ENCODE measurements around the gene C8G.

The C8G gene

DNA sequence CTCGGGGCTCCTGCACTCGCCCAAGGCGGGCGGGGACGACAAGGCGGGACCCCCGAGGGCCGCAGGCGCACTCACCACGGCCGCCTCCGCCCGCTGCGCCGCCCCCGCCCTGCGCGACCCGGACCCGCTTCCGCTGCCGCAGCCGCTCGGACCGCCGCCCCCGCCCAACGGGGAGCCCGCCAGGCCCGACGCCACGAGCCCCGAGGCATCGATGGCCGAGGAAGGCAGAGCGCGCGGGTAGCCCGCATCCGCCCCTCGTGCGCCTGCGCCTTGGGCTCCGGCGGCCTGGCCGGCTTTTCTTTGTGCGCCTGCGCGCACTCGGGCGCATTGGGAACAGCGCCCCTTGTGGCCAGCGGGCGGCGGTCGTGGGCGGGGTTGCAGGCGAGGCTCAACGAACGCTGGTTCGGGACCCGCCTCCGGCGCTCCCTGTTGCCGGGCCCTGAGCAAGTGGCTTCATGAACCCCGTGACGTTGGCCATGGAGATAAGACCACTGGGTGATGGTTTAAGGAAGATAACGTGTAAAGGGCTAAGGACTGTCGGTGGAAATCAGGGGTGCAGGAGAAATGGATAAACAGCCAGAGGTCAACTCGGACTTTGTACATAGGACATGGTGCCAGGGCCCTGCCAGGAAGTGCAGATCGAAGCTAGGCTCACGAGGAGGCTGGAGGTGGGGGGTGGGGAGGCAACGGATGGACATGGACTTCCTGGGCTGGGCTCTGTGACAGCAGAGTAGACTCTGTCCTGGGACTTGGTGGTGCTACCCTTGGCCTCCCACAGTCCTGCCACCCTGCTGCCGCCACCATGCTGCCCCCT lies at the start of gene C8G, which contains the start of gene FBXW5:
C8G (plus strand) TSS at position 725 of the 814 bp plus-strand sequence; CDS start at position 803, 78 bp downstream.
FBXW5 (minus strand) TSS at position 220 of the 814 bp plus-strand sequence. CDS start 655 bp downstream, outside the sequence.
- DNase-seq: peak; percentile 89

DNA sequence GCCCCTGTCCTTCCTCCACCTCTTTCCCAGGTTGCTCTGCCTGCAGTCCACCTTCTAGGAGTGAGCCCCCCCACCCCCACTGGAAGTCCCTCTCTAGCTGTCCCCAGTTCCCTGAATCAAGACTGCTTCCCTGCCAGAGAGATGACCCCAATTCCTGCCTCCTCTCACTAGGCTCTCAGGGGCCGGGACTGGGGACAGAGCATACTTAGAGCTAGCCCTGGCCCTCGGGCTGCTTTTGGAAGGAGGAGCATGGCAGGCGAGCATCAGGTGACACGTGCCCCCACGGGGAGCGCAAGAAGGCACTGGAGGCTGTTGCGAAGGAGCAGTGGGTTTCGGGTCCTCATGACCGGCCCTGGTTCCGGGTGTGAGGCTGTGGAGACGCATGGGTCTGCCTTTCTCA lies 49.0 kb upstream of the C8G start:
- no peak for DNase-seq

DNA sequence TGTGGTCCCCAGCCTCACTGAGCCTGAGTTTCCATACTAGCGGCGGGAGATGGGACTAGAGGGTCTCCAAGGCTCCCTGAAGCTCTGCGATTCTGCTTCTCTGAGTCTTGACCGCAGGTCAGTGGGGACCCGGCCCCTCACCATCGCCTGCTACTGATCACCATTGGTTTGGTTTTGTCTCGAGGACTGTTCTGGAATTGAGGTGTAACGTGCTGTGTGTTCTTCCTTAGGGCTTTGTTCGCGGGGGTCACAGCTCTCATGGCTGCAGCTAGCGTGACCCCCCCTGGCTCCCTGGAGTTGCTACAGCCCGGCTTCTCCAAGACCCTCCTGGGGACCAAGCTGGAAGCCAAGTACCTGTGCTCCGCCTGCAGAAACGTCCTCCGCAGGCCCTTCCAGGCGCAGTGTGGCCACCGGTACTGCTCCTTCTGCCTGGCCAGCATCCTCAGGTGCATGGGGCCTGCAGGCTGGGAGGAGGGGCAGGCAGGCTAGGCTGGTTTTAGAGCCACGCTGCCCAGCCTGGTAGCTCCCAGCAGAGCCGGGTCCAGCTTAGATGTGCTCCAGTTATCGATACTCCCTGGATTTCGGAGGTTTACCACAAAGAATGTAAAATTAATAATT lies 46.5 kb upstream of the C8G start:
- no peak for DNase-seq

DNA sequence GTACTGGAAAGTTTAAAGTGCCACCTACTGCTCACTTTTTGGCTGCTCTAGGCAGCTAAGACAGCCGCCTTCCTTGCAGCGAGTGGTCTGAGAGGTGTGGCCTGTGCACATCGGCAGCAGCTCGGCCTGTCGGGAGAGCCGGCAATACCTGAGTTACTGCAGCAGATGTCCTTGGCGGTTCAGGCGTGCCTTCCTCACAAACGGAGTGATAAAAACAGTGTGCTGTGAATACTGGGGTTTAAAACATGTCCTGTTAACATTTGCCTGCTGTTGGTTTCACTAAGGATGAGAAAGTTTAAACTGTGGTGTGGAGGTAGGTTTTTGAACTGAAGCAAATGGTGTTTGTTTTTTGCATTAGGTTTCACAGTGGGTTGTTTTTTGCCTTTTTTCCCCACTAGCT lies 45.8 kb upstream of the C8G start:
- no peak for DNase-seq

DNA sequence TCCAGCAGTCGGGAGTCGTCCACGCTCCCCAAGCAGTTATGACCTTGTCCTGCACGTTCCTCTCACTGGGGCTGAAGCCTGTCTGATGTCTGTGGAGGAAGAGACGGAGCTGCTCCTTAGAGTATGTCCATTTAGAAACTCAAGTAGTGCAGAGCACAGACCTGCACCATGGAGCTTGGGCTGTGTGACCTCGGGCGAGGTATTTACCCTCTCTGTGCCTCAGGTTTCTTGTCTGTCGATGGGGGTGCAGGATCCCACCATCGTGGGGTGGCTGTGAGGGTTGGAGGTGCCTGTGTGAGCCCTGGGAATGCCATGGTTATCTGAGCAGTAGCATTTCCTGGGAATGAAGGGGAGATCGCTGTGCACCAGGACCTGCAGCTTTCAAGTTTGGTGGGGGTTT lies 44.5 kb upstream of the C8G start:
- no peak for DNase-seq

DNA sequence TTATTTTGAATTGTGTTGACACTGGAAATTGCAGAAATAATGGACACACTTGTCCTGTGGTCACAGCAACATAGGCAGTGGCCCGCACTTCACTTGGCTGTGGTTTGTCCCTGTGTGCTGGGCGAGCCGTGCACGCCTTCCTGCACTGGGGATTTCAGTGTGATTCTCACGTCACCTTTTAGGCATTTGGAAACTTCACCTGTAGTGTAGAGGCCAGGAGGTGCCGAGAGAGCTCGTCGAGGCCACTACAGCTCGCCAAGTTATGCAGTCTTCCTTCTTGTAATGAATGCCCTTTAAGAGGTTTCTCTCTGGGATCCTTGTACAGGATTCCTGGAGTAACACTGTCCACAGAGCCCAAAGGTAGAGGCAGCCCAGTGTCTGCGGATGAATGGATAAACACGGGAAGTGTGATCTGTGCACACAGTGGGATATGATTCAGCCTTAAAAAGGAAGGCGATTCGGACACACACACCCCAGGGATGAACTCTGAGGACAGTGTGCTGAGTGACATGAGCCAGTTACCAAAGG lies 44.0 kb upstream of the C8G start:
- no peak for DNase-seq

DNA sequence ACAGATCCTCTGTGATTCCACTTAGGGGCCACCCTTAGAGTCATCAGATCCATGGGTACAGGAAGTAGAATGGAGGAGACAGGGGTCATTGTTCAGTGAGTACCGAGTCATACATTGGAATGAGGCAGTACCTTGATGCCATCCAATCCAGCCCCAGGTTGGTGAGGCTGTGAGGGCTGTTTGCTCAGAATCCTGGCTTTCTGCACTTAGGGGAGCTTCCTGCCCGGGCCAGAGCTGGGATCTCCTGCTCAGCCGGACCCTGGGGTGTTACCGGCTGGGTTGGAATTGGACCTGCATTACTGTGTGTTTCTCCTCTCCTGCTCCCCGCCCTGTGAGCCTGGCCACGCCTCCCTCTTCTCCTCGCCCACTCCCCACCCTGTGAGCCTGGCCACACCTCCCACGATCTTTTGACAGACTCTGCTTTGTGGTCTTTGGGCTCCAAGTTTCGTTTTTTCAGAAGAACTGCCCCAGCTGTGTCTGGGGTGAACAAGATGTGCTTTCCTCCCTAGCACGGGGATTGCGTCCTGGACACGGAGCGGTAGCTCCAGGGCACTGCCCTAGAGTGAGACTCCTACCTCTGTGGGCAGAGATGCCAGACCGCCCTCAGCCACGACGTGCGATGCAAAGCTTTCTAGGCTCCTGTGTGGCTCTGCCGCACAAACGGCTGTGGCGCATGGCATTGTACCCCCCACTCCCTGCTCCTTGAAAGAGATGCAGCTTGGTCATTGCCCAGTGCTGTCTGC lies 43.4 kb upstream of the C8G start:
- DNase-seq: no peak

DNA sequence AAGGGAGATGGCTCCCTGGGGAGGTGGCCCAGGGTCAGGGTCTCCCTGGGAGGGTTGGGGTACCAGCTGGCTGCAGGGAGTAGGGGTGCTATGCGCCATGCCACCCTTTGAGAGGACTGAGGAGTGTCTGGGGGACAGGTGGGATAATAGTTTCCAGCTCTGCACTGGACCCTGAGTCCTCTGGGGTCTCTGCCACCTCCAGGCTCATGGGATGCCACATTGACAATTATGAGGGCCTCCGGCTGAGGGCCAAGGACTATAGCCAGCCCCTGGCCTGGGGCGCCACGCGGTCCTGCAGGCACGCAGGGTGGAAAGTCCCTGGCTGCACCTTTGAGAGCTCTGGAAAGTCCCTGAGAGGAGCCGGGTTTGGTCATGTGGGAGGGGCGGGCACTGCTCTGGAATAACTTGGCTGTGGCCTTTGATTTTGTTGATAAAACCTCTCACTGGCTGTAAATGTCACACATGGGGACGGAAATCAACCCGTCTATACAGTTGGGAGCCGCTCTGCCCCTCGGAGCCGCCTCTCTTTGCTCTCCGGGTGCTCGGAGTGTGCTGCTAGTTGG lies 42.7 kb upstream of the C8G start:
- DNase-seq: no peak

DNA sequence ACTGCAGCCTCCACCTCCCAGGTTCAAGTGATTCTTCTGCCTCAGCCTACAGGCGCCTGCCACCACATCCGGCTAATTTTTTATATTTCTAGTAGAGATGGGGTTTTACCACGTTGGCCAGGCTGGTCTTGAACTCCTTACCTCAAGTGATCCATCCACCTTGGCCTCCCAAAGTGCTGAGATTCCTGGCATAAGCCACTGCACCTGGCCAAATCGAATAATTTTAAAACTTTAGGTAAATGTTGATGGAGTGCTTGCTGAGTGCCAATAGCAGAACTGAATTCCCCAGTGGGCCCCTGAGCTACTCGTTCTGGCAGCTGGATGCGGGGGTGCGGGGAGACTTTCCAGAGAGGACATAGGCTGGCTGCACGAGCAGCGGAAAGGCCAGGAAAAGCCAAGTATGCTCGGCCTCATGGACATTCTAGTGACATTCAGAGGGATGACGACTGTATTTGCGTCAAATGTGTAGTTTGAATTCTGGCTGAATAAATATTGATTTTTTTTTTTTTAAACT lies 41.9 kb upstream of the C8G start:
- no peak for DNase-seq

DNA sequence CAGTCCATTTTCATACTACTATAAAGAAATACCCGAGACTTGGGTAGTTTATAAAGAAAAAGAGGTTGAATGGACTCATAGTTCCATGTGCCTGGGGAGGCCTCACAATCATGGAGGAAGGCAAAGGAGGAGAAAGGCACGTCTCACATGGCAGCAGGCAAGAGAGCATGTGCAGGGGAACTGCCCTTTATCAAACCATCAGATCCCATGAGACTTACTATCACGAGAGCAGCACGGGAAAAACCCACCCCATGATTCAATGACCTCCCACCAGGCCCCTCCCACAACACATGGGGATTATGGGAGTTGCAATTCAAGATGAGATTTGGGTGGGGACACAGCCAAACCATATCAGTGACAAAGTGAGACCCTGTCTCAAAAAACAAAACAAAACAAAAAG lies 38.8 kb upstream of the C8G start:
- DNase-seq: no peak

DNA sequence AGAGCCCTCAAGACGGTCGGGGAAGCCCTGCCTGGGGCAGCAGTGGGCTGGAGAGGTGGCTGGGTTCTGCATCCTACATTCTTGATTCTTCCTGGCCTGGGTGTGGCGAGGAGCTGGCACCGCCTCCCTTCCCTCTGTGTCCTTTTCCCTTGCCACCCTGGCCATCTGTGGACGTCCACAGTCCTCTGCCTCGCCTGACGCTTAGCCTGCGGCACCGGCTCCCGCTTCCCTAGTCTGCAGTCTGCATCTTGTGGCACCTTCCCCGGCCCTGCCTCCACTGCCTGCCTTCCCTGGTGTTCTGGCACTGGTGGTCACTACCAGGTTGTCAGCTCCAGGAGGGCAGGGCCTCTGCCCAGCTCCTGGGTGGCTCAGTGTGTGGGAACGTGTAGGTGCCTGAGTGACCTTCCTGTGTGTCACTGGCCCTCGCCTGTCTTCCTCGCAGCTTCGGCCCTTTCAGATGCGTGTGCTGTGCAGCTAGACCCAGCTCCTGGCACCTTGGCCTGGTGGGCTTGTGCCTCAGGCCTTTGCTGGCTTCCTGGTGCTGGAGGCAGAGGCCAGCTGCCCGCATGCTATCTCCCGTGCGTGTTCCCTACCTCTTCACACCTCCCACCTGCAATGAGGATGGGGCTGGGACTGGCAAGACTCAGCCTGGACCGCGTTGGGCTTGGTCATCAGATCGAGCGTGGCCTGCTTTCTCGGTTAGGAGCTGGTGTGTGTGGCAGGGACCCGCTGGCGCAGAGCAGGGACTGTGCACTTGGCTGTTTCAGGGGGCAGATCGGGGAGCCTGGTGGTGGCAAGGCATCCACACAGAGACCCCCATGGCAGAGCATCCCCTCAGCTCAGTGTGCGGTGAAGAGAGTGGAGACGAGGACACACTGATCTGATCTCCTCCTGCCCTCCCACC lies 37.8 kb upstream of the C8G start:
- DNase-seq: no peak

DNA sequence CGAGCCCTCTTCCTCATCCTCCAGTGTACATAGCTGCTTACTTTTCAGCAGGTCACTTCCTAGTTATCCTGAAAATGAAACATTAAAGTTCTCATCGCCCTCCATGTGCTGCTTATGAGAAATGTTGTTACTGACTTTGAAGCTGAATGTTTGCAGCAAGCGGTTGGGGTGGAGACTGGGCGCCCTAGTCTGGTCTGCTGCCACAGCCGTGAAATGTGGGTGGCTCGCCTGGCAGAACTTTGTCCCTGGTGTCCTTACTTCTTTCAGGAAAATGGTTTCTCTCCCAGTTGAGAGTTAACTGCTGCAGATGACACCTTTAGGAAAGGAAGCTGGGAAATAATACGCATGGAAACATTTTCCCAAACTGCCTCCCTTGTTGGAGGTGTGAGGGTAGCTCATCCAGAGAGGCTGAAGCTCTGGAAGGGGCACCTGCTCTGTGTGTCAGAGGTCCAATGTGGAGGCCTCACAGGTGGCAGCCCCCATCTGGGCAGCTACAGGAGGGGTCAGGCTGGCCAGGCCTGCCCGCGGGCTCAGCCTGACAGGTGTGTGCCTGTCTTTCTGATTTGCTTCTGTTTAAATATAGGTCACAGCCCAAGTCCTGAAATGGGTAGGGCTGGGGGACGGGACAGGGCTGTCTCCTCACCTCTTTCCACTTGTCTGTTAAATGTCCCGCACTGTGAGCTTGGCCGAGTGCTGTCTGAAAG lies 34.7 kb upstream of the C8G start:
- no peak for DNase-seq

DNA sequence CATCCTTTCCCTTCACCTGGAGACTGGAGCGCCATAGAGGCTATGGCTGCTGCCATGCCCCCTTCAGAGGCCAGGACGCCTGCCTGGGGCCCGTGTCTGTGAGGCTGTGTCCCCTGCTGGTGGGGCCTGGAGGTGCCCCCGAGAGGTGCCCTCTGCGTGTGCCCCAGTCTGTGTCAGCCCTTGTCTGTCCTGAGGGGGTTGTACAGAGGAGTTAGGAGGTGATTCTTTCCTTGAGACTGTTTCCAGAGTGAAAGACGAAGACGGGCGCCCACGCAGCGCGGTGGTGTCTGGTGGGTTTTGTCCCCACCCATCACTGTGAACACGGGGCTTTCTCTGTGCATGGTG lies 34.2 kb upstream of the C8G start:
- DNase-seq: no peak

DNA sequence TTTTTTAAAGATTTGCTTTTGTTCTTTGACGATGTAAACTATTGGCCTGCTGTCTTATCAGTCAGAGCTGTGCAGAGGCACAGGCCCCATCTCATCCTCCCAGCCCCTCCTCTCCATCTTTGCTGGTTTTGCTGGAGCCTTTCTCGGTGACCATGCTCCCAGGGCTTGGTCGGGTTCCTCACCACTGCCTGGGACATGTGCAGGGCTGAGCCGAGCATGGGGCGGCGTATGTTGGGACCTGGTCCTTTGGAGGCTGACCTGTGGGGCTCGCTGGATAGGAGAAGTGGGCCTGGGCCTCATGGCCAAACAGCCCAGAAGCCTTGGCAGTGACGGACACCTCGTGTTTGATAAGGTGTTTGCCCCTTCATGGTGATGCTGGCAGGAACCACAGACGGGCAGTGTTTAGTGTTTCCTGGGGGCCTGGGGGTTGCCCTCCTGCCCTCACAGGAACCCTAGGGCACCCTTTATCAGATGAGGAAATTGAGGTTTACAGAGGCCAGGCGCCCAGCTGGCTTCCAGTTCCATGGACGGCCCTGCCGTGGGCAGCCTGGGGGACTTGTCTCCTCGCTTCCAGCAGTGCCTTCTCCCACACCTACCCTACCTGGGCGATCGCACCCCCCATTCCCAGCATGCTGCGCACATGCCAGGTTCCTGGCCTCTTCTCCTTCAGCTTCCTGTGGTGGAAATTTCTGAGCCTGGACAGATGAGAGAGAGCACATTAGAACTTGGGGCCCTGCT lies 31.2 kb upstream of the C8G start:
- no peak for DNase-seq

DNA sequence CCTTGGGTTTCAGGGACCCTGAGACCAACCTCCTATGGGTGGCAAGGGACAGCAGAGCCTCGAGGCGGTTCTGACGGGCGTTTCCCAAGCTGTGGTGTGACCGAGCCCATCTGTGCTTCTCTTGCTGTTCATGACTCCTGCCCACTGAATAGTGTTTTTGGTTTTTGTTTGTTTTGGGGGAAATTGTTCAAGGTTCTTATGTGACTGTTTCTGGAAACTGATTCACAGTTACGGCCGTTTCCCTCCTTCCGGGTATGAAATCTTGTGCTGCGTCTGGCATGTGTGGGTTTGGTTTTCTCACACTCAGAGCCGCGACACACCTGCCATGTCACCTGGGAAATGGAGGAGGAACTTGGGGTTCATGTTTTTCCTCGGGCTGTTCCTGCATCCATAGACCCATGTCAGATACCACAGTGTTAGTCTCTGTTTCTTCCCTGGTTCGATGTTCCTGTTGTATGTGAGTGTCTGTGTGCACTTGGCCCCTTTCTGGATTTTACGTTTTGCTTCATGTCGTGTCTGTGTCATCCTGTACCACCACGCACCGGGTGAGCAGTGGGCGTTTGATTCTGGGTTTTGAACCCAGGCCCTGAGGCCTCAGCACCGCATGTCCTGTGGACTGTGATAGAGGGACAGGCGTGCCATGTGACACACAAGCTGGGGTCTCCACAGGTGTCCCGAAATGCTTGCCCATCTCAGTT lies 29.3 kb upstream of the C8G start:
- DNase-seq: no peak

DNA sequence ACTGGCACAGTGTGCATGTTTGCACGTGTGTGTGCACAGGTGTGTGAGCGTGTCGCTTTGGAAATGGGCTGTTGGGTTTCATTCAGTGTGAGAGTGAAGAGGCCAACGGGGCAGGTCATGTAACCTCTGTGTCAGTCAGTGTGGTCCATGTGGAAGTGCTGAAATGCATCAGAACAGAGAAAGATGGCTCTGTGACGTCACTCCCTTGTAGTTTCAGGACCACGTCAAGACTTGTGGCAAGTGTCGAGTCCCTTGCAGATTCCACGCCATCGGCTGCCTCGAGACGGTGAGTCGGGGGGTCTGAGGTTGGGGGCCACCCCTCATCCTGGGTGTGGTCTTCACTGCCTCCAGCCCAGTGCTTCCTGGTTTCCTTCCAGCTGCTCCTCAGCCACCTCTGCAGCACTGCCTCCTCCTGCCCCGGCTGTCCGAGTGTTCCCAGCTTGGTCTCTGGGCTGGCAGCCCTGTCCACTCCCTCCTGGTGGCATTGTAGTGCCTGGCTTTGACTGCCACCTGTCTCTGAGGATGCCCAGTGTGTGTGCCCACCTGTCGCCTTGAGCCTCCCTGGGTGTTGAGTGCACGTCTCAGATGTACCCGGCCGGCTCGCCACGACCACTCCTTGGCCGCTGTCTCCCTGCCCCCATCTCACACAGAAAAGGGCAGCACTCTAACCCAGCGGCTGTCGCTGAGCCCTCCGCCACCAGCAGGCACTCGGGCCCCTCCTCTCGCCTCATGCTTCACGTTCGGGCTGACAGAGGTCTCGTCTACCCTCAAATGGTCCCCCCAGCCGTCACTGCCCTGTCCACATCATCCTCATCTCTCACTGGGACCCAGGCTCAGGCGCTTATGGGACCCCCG lies 28.5 kb upstream of the C8G start:
- DNase-seq: no peak

DNA sequence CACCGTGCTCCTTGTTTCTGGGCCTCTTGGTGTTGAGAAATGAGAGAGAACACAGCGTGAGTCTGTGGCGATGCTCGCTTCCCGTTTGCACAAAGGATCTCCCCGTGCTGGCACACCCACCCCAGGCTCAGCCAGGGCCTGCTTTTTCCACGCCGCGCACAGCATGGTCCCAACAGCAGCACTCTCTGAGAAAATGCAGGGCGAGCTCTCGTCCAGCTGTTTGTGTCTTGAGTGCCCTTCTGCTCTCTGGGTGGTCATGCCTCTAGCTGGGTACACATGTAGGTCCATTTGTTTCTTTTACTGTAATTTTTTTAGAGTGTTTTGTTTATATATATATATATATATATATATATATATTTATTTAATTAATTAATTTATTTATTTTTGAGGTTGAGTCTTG lies 27.1 kb upstream of the C8G start:
- no peak for DNase-seq

DNA sequence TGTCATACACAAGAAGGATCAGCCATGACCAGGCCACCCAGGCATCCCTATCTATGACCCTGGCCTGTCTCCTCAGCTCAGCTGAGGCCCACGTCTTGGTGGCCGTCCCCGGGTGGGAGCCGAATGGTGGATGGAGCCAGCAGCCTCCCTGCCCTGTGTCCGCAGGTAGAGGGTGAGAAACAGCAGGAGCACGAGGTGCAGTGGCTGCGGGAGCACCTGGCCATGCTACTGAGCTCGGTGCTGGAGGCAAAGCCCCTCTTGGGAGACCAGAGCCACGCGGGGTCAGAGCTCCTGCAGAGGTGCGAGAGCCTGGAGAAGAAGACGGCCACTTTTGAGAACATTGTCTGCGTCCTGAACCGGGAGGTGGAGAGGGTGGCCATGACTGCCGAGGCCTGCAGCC lies 25.0 kb upstream of the C8G start:
- no peak for DNase-seq

DNA sequence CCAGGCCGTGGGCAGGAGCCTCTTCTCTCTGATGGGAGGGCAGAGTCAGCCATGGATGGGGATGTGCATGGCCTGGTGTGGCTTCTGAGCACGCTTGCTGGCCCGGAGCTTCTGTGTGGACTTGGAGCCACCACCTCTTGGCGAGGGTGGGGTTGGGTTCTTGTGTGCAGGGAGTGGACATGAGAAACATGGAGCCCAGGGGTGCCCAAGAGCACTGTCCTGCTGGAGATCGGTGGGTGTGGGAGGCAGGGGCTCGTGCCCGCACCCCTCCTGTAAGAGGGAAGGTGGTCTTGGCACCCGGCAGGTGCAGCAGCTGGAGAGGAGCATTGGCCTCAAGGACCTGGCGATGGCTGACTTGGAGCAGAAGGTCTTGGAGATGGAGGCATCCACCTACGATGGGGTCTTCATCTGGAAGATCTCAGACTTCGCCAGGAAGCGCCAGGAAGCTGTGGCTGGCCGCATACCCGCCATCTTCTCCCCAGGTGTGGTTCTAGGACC lies 24.3 kb upstream of the C8G start:
- DNase-seq: no peak

Measured in NCI-H1048 (cell line).